Measurements from ENCODE around the gene TNFRSF4.

GRCh38 chr1:1228187-1228586, 14.2 kb upstream of the TNFRSF4 start:
- TF ChIP-seq CTCF (IDR thresholded peaks at IDR 0.05; ENCODE audit: low read depth, low read length) (no peak), POLR2A (IDR thresholded peaks at IDR 0.05; ENCODE audit: extremely low read depth, insufficient read length) (no peak)

All from NB4 (cell line).